T-helper 2 cell (primary cell): ENCODE measurements around the gene ATP5MK.
"Not testable (repeated sequence)": the region's sequence is repeated elsewhere in the genome, so short reads cannot be mapped to it uniquely, and the experiment has no call there.

Experiments
- DNase-seq, 5 experiments: peaks; one replicate each; pipeline versions ENCODE4 v3.0.0 to v3.0.0-alpha.2; 2012 to 2022

The ATP5MK gene

DNA sequence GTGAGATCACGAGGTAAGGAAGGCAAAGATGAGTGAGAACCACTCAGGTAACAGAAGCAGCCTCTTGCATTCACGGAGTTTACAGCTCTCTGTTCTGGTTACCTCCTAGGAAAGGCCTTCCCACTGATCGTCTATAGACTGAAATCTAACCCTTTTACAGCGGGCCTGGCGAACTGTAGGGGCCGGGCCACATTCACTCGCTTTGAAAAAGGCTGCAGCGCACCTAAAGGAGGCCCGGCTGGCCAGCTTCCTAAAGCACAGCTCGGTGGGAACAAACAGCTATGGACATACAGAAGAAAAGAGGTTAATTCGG lies 565 bp downstream of the ATP5MK start:
- peak in 1 of 5 experiments; percentile 11 for DNase-seq

DNA sequence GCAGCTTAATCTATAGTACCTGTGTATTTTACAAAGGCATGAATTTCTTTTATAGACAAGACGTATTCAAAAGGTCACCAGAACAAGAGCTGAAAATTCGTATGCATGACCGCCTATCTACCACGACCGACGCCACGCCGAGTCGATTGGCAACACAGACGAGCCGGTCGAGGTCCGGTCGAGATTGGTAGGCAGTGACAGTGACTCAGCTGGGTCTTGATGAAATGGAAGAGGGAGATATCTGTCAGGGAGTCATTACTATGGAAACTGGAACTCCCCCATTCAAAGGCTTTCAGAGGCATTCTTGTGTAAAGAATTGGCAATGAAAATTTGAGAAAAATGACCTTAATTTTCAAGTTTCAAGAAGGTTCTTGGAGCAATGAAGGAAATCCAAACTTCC lies 2.1 kb downstream of the ATP5MK start:
- no peak for DNase-seq

DNA sequence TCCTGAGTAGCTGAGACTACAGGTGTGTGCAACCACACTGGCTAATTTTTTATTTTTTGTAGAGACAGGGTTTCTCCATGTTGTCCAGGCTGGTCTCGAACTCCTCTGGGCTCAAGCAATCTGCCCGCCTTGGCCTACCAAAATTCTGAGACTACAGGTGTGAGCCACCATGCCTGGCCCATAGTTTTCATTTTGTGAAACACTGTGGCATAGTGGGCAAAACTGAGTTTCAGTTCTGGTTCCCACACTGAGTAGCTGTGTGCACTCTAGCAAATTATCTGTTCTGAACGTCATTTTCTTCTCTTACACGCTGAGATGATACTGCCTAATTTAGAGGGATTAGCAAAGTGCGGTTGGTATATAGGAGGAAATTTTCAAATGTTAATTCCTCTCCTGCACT lies 13.5 kb downstream of the ATP5MK start:
- DNase-seq, result no peak

DNA sequence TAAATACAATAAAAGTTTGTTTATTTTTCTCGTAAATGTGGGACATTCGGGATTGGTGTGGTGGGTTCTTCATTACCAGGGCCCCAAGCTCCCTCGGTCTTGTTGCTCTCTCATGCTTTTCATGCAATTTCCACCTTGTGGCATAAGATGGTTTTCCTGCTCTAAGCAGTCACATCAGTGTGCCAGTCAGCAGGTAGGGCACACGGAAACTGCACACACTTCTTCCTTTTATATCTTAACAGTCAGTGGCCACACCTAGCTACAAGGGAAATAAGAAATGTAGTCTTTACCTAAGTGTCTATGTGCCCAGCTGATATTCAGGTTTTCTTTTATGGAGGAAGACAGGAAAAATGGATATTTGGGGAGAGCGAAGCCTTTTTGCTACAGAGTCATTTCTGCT lies 22.0 kb downstream of the ATP5MK start:
- no peak for DNase-seq

DNA sequence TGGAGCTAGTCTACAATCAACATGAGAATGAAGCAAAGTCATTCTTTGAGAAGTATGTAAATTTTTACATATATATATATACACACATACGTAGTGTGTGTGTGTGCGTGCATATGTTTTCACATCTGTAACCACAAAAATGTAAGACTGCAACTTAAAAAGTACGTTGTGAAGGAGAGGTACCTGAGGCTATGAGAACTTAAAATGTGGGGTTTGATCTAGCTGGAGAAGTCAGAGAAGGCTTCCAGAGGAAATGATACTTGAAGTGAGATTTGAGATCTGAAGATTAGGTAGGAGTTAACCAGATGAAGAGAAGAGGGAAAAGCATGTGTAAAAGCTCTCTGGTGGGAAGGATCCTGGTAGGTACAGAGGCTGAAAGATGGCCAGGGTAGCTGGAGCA lies 22.7 kb downstream of the ATP5MK start:
- DNase-seq, result peak in 1 of 5 experiments; percentile 73

DNA sequence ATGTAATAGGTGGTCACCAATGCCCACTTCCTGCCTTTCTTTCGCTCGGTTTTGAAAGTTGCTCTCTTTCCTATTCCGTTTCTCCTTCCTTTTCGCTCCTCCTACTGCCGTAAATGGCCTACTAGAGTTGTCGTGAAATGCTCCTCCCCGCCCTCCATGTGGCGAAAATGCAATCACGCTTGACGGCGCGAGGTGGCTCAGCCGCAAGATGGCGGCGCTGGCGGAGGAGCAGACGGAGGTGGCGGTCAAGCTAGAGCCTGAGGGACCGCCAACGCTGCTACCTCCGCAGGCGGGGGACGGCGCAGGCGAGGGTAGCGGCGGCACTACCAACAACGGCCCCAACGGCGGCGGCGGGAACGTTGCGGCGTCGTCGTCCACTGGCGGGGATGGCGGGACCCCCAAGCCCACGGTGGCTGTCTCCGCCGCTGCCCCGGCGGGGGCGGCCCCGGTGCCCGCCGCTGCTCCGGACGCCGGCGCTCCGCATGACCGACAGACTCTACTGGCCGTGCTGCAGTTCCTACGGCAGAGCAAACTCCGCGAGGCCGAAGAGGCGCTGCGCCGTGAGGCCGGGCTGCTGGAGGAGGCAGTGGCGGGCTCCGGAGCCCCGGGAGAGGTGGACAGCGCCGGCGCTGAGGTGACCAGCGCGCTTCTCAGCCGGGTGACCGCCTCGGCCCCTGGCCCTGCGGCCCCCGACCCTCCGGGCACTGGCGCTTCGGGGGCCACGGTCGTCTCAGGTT lies 28.3 kb downstream of the ATP5MK start, which contains the start of gene TAF5:
TAF5 (plus strand) TSS at position 195 of the 737 bp plus-strand sequence; CDS start at position 209, 14 bp downstream.
- peak; percentile 64 to 98 (median 84) for DNase-seq

DNA sequence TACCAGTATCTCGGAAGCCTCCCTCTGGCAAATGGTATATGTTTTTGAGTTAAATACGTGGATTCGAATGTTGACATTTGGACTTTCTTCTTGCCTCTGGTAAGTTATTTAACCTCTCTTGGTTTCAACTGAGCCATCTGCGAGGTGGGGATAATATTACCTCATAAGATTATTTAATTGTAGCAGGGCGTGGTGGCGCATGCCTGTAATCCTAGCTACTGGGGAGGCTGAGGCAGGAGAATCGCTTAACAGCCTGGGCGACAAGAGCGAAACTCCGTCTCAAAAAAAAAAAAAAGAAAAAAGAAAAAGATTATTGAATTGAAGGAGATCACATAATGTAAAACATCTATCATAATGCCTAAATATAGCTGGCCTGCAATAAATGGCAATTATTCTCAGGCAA lies 28.9 kb downstream of the ATP5MK start:
- DNase-seq, result no peak

DNA sequence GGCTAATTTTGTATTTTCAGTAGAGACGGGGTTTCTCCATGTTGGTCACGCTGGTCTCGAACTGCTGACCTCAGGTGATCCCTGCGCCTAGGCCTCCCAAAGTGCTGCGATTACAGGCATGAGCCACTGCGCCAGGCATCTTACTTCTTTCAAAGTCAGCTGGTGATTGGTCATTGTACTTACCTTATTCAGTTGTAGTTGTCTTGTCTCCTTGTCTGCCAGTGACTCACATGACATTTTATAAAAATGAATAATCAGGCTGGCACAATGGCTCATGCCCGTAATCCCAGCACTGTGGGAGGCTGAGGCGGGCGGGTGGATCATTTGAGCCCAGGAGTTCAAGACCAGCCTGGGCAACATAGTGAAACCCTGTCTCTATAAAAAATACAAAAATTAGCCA lies 35.5 kb downstream of the ATP5MK start:
- DNase-seq, result not testable (repeated sequence)

DNA sequence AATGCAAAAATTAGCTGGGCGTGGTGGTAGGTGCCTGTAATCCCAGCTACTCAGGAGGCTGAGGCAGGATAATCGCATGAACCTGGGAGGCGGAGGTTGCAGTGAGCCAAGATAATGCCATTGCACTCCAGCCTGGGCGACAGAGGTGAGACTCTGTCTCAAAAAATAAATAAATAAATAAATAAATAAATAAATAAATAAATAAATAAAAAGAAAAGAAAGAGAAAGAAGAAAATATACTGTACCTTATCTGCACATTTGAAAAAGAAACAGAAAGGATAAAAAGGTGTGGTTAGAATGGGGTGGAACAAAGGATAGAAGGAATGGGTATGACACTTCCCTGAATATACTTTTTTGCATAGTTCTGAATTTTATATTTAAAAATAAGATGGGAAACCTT lies 36.8 kb downstream of the ATP5MK start:
- not testable (repeated sequence) for DNase-seq

DNA sequence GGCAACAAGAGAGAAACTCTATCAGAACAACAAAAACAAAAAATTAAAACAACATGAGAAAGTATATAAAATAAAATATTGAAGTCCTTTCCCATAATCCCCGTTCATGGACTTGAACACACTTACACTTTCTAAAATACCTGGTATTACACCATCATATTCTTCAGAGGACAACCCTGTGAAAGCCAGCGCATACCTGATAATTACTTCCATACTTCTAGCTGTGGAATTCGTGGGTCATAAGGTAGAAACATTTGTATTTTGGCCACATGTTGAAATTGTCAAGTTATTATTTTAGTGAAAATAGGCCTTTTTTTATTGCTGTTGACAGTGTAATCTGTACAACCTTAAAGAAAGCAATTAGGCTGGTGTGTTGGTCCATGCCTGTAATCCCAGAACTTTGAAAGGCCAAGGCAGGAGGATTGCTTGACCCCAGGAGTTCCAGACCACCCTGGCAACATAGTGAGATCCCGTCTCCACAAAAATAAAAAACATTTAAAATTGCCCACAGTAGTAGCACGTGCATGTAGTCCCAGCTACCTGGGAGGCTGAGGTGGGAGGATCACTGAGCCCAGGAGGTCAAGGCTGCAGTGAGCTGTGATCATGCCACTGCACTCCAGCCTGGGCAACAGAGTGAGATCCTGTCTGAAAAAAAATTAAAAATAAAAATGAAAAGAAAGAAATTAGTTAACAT lies 40.2 kb downstream of the ATP5MK start:
- DNase-seq, result no peak

DNA sequence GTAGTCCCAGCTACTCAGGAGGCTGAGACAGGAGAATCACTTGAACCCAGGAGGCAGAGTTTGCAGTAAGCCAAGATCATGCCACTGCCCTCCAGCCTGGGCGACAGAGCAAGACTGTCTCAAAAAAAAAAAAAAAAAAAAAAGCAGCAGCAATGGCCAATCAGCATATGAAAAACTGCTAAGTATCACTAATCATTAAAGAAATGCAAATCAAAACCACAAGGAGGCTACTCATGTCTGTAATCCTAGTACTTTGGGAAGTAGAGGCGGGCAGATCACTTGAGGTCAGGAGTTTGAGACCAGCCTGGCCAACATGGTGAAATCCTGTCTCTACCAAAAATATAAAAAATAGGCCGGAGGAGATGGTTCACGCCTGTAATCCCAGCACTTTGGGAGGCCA lies 41.7 kb downstream of the ATP5MK start:
- DNase-seq, result not testable (repeated sequence)

DNA sequence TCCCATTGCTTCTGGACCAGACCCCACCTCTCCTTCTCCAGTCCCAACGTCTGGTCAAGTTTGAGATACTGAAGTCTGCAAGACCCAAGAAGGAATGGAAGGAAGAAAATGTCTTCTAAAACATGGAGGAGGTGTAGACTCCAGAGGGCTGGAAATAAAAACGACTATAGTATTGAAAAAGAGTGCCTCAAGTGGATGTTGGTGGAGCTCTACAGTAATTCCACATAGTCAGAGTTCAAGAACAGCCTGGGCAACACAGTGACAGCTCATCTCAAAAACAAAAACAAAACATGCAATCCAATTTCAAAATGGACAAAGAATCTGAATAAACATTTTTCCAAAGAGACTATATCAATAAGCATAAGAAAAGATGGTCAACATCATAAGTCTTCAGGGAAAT lies 43.0 kb downstream of the ATP5MK start:
- DNase-seq, result peak in 1 of 5 experiments; percentile 12

DNA sequence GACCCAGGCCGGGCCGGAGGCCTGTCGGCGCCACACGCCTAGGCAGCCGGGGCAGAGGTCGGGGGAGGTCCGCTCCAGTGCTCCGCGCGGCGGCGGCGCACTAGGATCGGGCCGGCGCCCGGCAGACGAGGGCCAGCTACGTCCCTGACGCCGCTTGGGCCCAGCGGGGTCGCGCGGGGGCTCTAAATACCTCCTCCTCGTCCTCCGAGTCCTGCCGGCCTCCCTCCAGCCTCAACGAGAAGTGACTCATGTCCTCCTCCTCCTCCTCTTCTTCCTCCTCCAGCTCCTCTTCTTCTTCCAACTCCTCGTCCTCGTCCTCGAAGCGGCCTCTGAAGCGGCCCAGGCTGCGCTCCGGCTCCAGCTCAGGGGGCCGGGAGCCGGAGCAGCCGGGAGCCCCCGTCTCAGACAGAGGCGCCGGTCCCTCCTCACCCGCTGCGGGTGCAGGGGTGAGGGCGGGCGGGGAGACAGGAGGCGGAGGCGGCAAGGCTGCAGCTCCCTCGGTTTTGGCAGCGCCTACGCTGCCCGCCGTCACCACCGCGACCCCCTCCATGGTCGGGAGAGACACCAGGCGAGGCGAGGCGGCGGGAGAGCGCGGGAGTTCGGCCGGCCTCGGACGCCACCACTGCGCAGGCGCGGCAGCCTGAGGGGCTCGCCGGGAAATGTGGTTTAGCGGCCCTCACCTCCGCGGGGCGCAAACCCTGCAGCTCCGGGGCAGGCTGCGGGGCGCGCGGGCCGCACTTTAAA lies 45.6 kb downstream of the ATP5MK start, which contains the start of gene PCGF6:
PCGF6 (minus strand) TSS at position 624 of the 744 bp plus-strand sequence; CDS start at position 550, 74 bp downstream.
- peak; percentile 40 to 75 (median 57) for DNase-seq

DNA sequence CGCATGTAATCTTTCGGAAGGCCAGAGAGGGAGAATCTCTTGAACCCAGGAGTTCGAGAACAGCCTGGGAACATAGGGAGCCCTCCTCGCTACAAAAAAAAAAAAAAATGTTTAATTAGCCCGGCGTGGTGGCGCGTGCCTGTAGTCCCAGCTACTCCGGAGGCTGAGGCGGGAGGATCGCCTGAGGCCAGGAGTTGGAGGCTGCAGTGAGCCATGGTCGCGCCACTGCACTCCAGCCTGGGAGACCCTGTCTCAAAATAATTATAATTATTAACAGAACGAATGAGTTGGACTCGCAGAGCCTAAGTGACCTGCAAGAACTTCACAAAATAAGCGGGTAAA lies 46.1 kb downstream of the ATP5MK start:
- no peak for DNase-seq
